ENCODE measurements around the gene PITHD1.
"Not testable (repeated sequence)": the region's sequence is repeated elsewhere in the genome, so short reads cannot be mapped to it uniquely, and the experiment has no call there.

Gene PITHD1

GRCh38 chr1:23799570-23800399 is 21.6 kb downstream of the PITHD1 start:
- H3K27ac ChIP-seq, result no peak overlapping the region
- no peak for DNase-seq (ENCODE audit: low read depth, low spot score)

GRCh38 chr1:23800400-23801337 is 22.5 kb downstream of the PITHD1 start, which contains the start of gene GALE:
GALE (minus strand) TSS chr1:23800754; CDS start chr1:23799007, 1,747 bp downstream.
- Histone ChIP-seq H3K4me3 (peak within 1 kb of the TSS; percentile 82), H3K9ac (ENCODE audit: insufficient read length) (peak within 1 kb of the TSS; percentile 83), H3K27ac (peak within 1 kb of the TSS; percentile 48), H3K36me3 (ENCODE audit: insufficient read depth, low read length) (no peaks in the 10 kb centered on the region; the same call in 1 of the 2 replicates), H3K9me3 (ENCODE audit: low read depth, low read length) (no peaks in the 10 kb centered on the region)
- DNase-seq (ENCODE audit: low read depth, low spot score), result peak; percentile 70
- TF ChIP-seq POLR2AphosphoS5 (IDR thresholded peaks at IDR 0.05; ENCODE audit: borderline replicate concordance, low read depth, low read length) (peak; percentile 85), FOXP2 (optimal IDR thresholded peaks at IDR 0.05; ENCODE audit: control extremely low read depth, extremely low read length, insufficient read depth) (no peak)

More at GRCh38 chr1:23799570-23800399, 21.6 kb downstream of the PITHD1 start:
- H3K9me3 ChIP-seq (ENCODE audit: low read depth, low read length), result no peaks in the 10 kb centered on the region
- H3K9ac ChIP-seq (ENCODE audit: insufficient read length), result peak overlapping the region; percentile 83
- TF ChIP-seq EZH2 (IDR thresholded peaks at IDR 0.05) (no peak), FOXP2 (optimal IDR thresholded peaks at IDR 0.05; ENCODE audit: control extremely low read depth, extremely low read length, insufficient read depth) (no peak), POLR2AphosphoS5 (IDR thresholded peaks at IDR 0.05; ENCODE audit: borderline replicate concordance, low read depth, low read length) (no peak; the same call in 1 of the 2 replicates)
- H3K4me3 ChIP-seq, result peak overlapping the region; percentile 82
- H3K36me3 ChIP-seq (ENCODE audit: insufficient read depth, low read length), result no peaks in the 10 kb centered on the region; the same call in 1 of the 2 replicates

GRCh38 chr1:23801338-23801748 is 23.1 kb downstream of the PITHD1 start:
- Histone ChIP-seq H3K27ac (peak overlapping the region; percentile 48), H3K9ac (ENCODE audit: insufficient read length) (peak overlapping the region; percentile 83), H3K4me3 (peak overlapping the region; percentile 82), H3K9me3 (ENCODE audit: low read depth, low read length) (no peaks in the 10 kb centered on the region), H3K36me3 (ENCODE audit: insufficient read depth, low read length) (no peaks in the 10 kb centered on the region; the same call in 1 of the 2 replicates)
- no peak for DNase-seq (ENCODE audit: low read depth, low spot score)
- no peak for TF ChIP-seq FOXP2 (optimal IDR thresholded peaks at IDR 0.05; ENCODE audit: control extremely low read depth, extremely low read length, insufficient read depth)
- TF ChIP-seq POLR2AphosphoS5 (IDR thresholded peaks at IDR 0.05; ENCODE audit: borderline replicate concordance, low read depth, low read length), result no peak
- TF ChIP-seq EZH2 (IDR thresholded peaks at IDR 0.05), result no peak

GRCh38 chr1:23801876-23802275 is 23.7 kb downstream of the PITHD1 start:
- H3K9me3 ChIP-seq (ENCODE audit: low read depth, low read length), result no peaks in the 10 kb centered on the region
- no peak overlapping the region for H3K4me3 ChIP-seq
- TF ChIP-seq FOXP2 (optimal IDR thresholded peaks at IDR 0.05; ENCODE audit: control extremely low read depth, extremely low read length, insufficient read depth) (no peak), POLR2AphosphoS5 (IDR thresholded peaks at IDR 0.05; ENCODE audit: borderline replicate concordance, low read depth, low read length) (no peak), EZH2 (IDR thresholded peaks at IDR 0.05) (no peak)

GRCh38 chr1:23802809-23803342 is 24.7 kb downstream of the PITHD1 start:
- not testable (repeated sequence) for H3K27ac ChIP-seq; H3K9ac ChIP-seq (ENCODE audit: insufficient read length); H3K4me3 ChIP-seq; DNase-seq (ENCODE audit: low read depth, low spot score); H3K9me3 ChIP-seq (ENCODE audit: low read depth, low read length); H3K36me3 ChIP-seq (ENCODE audit: insufficient read depth, low read length)

More at GRCh38 chr1:23801876-23802275, 23.7 kb downstream of the PITHD1 start:
- Histone ChIP-seq H3K27ac (no peak overlapping the region), H3K9ac (ENCODE audit: insufficient read length) (no peak overlapping the region), H3K36me3 (ENCODE audit: insufficient read depth, low read length) (no peaks in the 10 kb centered on the region; the same call in 1 of the 2 replicates)
- DNase-seq (ENCODE audit: low read depth, low spot score), result no peak

- no peak overlapping the region for H3K27ac ChIP-seq
- no peaks in the 10 kb centered on the region for H3K36me3 ChIP-seq (ENCODE audit: insufficient read depth, low read length)
- no peak overlapping the region for H3K9ac ChIP-seq (ENCODE audit: insufficient read length)
- H3K4me3 ChIP-seq, result no peak overlapping the region
- no peaks in the 10 kb centered on the region for H3K9me3 ChIP-seq (ENCODE audit: low read depth, low read length)
- TF ChIP-seq EZH2 (IDR thresholded peaks at IDR 0.05), result no peak
- no peak for TF ChIP-seq FOXP2 (optimal IDR thresholded peaks at IDR 0.05; ENCODE audit: control extremely low read depth, extremely low read length, insufficient read depth)
- TF ChIP-seq POLR2AphosphoS5 (IDR thresholded peaks at IDR 0.05; ENCODE audit: borderline replicate concordance, low read depth, low read length), result no peak
- DNase-seq (ENCODE audit: low read depth, low spot score), result no peak
Measured at GRCh38 chr1:23803674-23804073, 25.5 kb downstream of the PITHD1 start.

GRCh38 chr1:23804183-23804835 is 26.1 kb downstream of the PITHD1 start:
- H3K4me3 ChIP-seq, result no peak overlapping the region
- TF ChIP-seq EZH2 (IDR thresholded peaks at IDR 0.05), result no peak
- TF ChIP-seq FOXP2 (optimal IDR thresholded peaks at IDR 0.05; ENCODE audit: control extremely low read depth, extremely low read length, insufficient read depth), result no peak
- TF ChIP-seq POLR2AphosphoS5 (IDR thresholded peaks at IDR 0.05; ENCODE audit: borderline replicate concordance, low read depth, low read length), result no peak
- H3K9ac ChIP-seq (ENCODE audit: insufficient read length), result no peak overlapping the region
- no peak for DNase-seq (ENCODE audit: low read depth, low spot score)
- H3K36me3 ChIP-seq (ENCODE audit: insufficient read depth, low read length), result no peaks in the 10 kb centered on the region
- H3K9me3 ChIP-seq (ENCODE audit: low read depth, low read length), result no peaks in the 10 kb centered on the region
- no peak overlapping the region for H3K27ac ChIP-seq
